Mesothelial cell of epicardium (in vitro differentiated cells): ENCODE results near the gene LTBP4. TPM values are rescaled to one million over a fixed set of nuclear protein-coding genes. Genes with fewer than 3 reads are reported as not detected.

Experiments
- DNase-seq, 2 experiments: peaks; one replicate each; pipeline ENCODE4 v3.0.0; 2021; ENCODE audit warnings: low spot score in 2 of 2; ENCODE audit not compliant: unreplicated experiment in 2 of 2
- H3K27ac Mint-ChIP-seq: 2 replicates; pipeline ENCODE4 v1.8.0; 2021; ENCODE audit warnings: mixed read lengths
- H3K27me3 Mint-ChIP-seq: 2 replicates; pipeline ENCODE4 v1.8.0; 2021; ENCODE audit warnings: low read depth, mixed read lengths
- H3K36me3 Mint-ChIP-seq: 2 replicates; pipeline ENCODE4 v1.8.0; 2021; ENCODE audit warnings: mixed read lengths
- H3K4me1 Mint-ChIP-seq: 2 replicates; pipeline ENCODE4 v1.8.0; 2021; ENCODE audit warnings: mixed read lengths
- H3K4me3 Mint-ChIP-seq: 2 replicates; pipeline ENCODE4 v1.8.0; 2021; ENCODE audit warnings: mild to moderate bottlenecking, moderate library complexity, mixed read lengths
- H3K9me3 Mint-ChIP-seq: 2 replicates; pipeline ENCODE4 v1.8.0; 2021; ENCODE audit warnings: mixed read lengths
- total RNA-seq: library from RNA; stranded (reverse); gene quantifications from 3 replicates; pipeline ENCODE4 v1.2.1, GENCODE V29; 2021
- TF ChIP-seq, protein P1 (sequence below): fragments of 200-600 bp; sonication (generic); IDR thresholded peaks from one replicate; pipeline ENCODE4 v1.5.0; 2021; ENCODE audit warnings: antibody characterized with exemption; ENCODE audit not compliant: unreplicated experiment

LTBP4 gene
- total RNA-seq, 1 donor from 2014 or later: 344 TPM

GRCh38 chr19:40585982-40586422, 15.2 kb upstream of the LTBP4 start:
- TF ChIP-seq, protein P1, sequence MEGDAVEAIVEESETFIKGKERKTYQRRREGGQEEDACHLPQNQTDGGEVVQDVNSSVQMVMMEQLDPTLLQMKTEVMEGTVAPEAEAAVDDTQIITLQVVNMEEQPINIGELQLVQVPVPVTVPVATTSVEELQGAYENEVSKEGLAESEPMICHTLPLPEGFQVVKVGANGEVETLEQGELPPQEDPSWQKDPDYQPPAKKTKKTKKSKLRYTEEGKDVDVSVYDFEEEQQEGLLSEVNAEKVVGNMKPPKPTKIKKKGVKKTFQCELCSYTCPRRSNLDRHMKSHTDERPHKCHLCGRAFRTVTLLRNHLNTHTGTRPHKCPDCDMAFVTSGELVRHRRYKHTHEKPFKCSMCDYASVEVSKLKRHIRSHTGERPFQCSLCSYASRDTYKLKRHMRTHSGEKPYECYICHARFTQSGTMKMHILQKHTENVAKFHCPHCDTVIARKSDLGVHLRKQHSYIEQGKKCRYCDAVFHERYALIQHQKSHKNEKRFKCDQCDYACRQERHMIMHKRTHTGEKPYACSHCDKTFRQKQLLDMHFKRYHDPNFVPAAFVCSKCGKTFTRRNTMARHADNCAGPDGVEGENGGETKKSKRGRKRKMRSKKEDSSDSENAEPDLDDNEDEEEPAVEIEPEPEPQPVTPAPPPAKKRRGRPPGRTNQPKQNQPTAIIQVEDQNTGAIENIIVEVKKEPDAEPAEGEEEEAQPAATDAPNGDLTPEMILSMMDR: no peak
- Mint-ChIP-seq H3K4me1 (peaks cover 2% of the 10 kb centered on the region), H3K27me3 (no peaks in the 10 kb centered on the region), H3K36me3 (peaks cover 29% of the 10 kb centered on the region), H3K27ac (no peak overlapping the region), H3K9me3 (no peaks in the 10 kb centered on the region), H3K4me3 (no peak overlapping the region)
- DNase-seq: no peak

- Mint-ChIP-seq H3K4me3 (no peak overlapping the region), H3K27ac (no peak overlapping the region), H3K27me3 (no peaks in the 10 kb centered on the region), H3K36me3 (peaks cover 26% of the 10 kb centered on the region), H3K4me1 (peaks cover 2% of the 10 kb centered on the region), H3K9me3 (no peaks in the 10 kb centered on the region)
- TF ChIP-seq, protein P1: no peak
- no peak for DNase-seq
These were observed 14.6 kb upstream of the LTBP4 start for GRCh38 chr19:40586611-40587010.

DNA sequence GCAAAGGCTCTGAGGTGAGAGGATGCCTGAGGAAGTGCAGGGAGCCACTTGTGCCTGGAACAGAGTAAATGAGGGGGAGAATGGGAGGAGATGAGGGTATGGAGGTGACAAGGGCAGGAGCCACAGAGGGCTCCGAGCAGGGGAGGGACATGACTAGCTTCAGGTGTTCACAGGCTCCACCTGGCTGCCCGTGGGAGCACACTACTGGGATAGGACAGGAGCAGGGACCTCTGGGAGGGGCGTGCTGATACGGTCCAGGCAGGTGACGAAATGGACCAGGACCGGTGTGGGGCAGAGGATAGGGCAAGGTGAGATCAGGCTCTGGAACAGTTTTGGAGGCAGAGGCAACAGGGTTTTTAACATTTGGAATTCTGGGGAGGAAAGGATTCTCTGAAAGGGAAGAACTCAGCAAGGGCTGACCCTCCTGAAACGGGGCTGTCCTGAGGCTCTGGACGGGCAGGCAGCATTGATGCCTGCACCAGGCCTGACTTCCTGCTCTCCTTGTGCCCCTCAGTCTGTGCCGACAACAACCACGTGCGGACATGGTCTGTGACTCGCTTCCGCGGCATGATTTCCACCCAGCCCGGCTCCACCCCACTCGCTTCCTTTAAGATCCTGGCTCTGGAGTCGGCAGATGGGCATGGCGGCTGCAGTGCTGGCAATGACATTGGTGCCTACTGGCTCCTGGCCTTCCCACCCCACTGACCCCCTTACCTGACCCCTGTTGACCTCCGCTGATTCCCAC, 12.9 kb upstream of the LTBP4 start:
- Mint-ChIP-seq H3K36me3 (peaks cover 22% of the 10 kb centered on the region), H3K4me1 (peaks cover 2% of the 10 kb centered on the region), H3K9me3 (no peaks in the 10 kb centered on the region), H3K27me3 (no peaks in the 10 kb centered on the region), H3K4me3 (no peak overlapping the region), H3K27ac (no peak overlapping the region)
- TF ChIP-seq, protein P1: no peak
- DNase-seq: no peak

DNA sequence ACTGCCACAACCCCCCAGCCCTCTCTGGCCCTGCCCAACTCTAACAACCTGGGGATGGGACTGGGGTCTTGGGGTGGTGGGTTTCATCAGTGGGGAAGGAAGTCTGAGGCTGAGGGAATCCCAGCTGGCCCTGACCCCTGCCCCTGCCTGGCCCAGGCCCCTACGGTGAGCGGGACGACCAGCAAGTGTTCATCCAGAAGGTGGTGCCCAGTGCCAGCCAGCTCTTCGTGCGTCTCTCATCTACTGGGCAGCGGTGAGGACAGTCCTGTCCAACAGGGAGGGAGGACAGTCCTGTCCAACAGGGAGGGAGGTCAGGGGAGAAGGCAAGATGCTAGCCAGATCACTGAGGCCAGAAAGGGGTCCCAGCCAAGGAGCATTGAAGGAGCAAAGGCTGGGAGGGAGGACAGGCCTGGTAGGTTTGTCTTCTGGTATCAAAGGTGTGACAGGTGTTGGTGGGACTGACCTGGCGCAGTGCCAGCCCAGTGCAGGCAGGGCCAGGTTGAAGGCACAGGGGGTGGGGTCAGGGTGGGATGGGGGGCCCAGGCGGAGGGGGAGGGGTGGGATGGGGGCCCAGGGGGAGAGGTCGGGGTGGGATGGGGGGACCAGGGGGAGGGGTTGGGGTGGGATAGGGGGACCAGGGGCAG, 12.1 kb upstream of the LTBP4 start:
- peaks cover 2% of the 10 kb centered on the region for H3K4me1 Mint-ChIP-seq
- TF ChIP-seq, protein P1: no peak
- no peak overlapping the region for H3K4me3 Mint-ChIP-seq
- no peaks in the 10 kb centered on the region for H3K27me3 Mint-ChIP-seq
- no peaks in the 10 kb centered on the region for H3K9me3 Mint-ChIP-seq
- no peak for DNase-seq
- no peak overlapping the region for H3K27ac Mint-ChIP-seq
- H3K36me3 Mint-ChIP-seq: peaks cover 20% of the 10 kb centered on the region

GRCh38 chr19:40589591-40590429, 11.4 kb upstream of the LTBP4 start:
- H3K36me3 Mint-ChIP-seq: peaks cover 16% of the 10 kb centered on the region

More at GRCh38 chr19:40589591-40590429, 11.4 kb upstream of the LTBP4 start:
- H3K27ac Mint-ChIP-seq: no peak overlapping the region
- no peak overlapping the region for H3K4me3 Mint-ChIP-seq
- TF ChIP-seq, protein P1: no peak
- peaks cover 5% of the 10 kb centered on the region for H3K27me3 Mint-ChIP-seq
- DNase-seq: no peak
- H3K9me3 Mint-ChIP-seq: no peaks in the 10 kb centered on the region
- H3K4me1 Mint-ChIP-seq: peaks cover 2% of the 10 kb centered on the region
